Renal pelvis (tissue), 12 donors: ENCODE data around the gene HMCES. TPM values are rescaled to one million over a fixed set of nuclear protein-coding genes. Genes with fewer than 3 reads are reported as not detected.

Experiments
- DNase-seq: peaks from one replicate; pipeline ENCODE4 v3.0.0-alpha.2; 2013
- long read RNA-seq, 16 experiments: transcript quantifications; one replicate each; lab custom pipeline, GENCODE V29; 2026
- polyA plus RNA-seq, 3 donors: library from polyadenylated mRNA; unstranded; fragments of 120-200 nt; gene quantifications; one replicate each; pipeline ENCODE4 v1.2.1, GENCODE V29; 2013; ENCODE audit not compliant: insufficient read length in 3 of 3

Gene HMCES, protein sequence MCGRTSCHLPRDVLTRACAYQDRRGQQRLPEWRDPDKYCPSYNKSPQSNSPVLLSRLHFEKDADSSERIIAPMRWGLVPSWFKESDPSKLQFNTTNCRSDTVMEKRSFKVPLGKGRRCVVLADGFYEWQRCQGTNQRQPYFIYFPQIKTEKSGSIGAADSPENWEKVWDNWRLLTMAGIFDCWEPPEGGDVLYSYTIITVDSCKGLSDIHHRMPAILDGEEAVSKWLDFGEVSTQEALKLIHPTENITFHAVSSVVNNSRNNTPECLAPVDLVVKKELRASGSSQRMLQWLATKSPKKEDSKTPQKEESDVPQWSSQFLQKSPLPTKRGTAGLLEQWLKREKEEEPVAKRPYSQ
- polyA plus RNA-seq = 10 to 100 TPM; 49.4 to 57.1 (median 50.2) TPM
- long read RNA-seq, donor 1, transcript HMCES-201 (7 exons, 2,515 nt) = major isoform, 9 of 36 reads
- long read RNA-seq, donor 1, transcript HMCES-204 (7 exons, 1,952 nt) = minor isoform, 5 of 36 reads
- long read RNA-seq, donor 1, partial matches to known transcripts = 16 of 36 reads
- long read RNA-seq, donor 1, other reads (novel, unspliced or antisense) = 0 of 36 reads
- long read RNA-seq, donor 2, transcript HMCES-201 (7 exons, 2,515 nt) = major isoform, 9 of 27 reads
- long read RNA-seq, donor 2, partial matches to known transcripts = 12 of 27 reads
- long read RNA-seq, donor 2, other reads (novel, unspliced or antisense) = 0 of 27 reads
- long read RNA-seq, donor 3, transcript HMCES-201 (7 exons, 2,515 nt) = major isoform, 6 of 21 reads
- long read RNA-seq, donor 3, partial matches to known transcripts = 9 of 21 reads
- long read RNA-seq, donor 3, other reads (novel, unspliced or antisense) = 0 of 21 reads
- long read RNA-seq, donor 4, transcript HMCES-201 (7 exons, 2,515 nt) = major isoform, 10 of 37 reads
- long read RNA-seq, donor 4, partial matches to known transcripts = 22 of 37 reads
- long read RNA-seq, donor 4, other reads (novel, unspliced or antisense) = 0 of 37 reads
- long read RNA-seq, donor 5, partial matches to known transcripts = 0 of 6 reads
- long read RNA-seq, donor 5, other reads (novel, unspliced or antisense) = 0 of 6 reads
- long read RNA-seq, donor 6, transcript HMCES-204 (7 exons, 1,952 nt) = minor isoform, 5 of 39 reads
- long read RNA-seq, donor 6, transcript HMCES-201 (7 exons, 2,515 nt) = major isoform, 10 of 39 reads
- long read RNA-seq, donor 6, partial matches to known transcripts = 24 of 39 reads
- long read RNA-seq, donor 6, other reads (novel, unspliced or antisense) = 0 of 39 reads
- long read RNA-seq, donor 7, partial matches to known transcripts = 7 of 16 reads
- long read RNA-seq, donor 7, other reads (novel, unspliced or antisense) = 0 of 16 reads
- long read RNA-seq, donor 8, transcript HMCES-201 (7 exons, 2,515 nt) = major isoform, 6 of 18 reads
- long read RNA-seq, donor 8, partial matches to known transcripts = 12 of 18 reads
- long read RNA-seq, donor 8, other reads (novel, unspliced or antisense) = 0 of 18 reads
- long read RNA-seq, donor 9, transcript HMCES-201 (7 exons, 2,515 nt) = major isoform, 11 of 35 reads
- long read RNA-seq, donor 9, transcript HMCES-204 (7 exons, 1,952 nt) = minor isoform, 5 of 35 reads
- long read RNA-seq, donor 9, partial matches to known transcripts = 18 of 35 reads
- long read RNA-seq, donor 9, other reads (novel, unspliced or antisense) = 0 of 35 reads
- long read RNA-seq, donor 10, transcript HMCES-201 (7 exons, 2,515 nt) = major isoform, 6 of 672 reads
- long read RNA-seq, donor 10, partial matches to known transcripts = 662 of 672 reads
- long read RNA-seq, donor 10, other reads (novel, unspliced or antisense) = 0 of 672 reads
- long read RNA-seq, donor 11, partial matches to known transcripts = 5 of 9 reads
- long read RNA-seq, donor 11, other reads (novel, unspliced or antisense) = 0 of 9 reads
- long read RNA-seq, donor 12, transcript HMCES-201 (7 exons, 2,515 nt) = major isoform, 8 of 46 reads
- long read RNA-seq, donor 12, partial matches to known transcripts = 32 of 46 reads
- long read RNA-seq, donor 12, other reads (novel, unspliced or antisense) = 0 of 46 reads
- long read RNA-seq, donor 13, partial matches to known transcripts = 0 of 5 reads
- long read RNA-seq, donor 13, other reads (novel, unspliced or antisense) = 0 of 5 reads
- long read RNA-seq, donor 14 = 0 reads
- long read RNA-seq, donor 15, transcript HMCES-201 (7 exons, 2,515 nt) = major isoform, 16 of 51 reads
- long read RNA-seq, donor 15, partial matches to known transcripts = 29 of 51 reads
- long read RNA-seq, donor 15, other reads (novel, unspliced or antisense) = 0 of 51 reads
- long read RNA-seq, donor 16, partial matches to known transcripts = 596 of 606 reads
- long read RNA-seq, donor 16, other reads (novel, unspliced or antisense) = 0 of 606 reads

DNA sequence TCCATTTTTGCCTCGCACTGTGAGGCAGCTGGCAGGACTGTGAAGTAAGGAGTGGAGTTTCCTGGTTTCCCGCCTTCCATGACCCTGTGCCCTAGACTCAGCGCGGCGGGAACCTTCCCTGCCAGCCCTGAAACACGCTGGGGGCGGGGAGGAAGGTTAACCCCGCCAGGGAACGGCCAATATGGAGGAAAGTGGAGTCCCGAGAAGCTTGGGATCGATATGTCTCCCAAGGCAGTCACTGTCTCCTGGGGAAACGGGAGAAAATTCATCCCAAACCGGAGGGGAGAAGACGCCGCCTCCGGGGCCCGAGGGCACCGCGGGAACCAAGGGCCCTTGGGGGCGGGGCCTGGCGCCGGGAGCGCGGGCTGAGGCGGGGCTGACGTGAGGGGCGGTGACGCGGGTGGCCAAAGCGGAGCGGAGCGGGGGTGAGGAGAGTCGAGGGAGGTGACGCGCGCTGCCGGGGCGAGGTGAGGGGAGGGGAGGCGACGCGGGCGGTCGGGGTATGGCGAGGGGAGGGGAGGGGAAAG, at the start of gene HMCES:
TSS of gene HMCES (plus strand) at position 432 of the 527 bp plus-strand sequence. CDS start 863 bp downstream, outside the sequence.
- peak; percentile 90 for DNase-seq

DNA sequence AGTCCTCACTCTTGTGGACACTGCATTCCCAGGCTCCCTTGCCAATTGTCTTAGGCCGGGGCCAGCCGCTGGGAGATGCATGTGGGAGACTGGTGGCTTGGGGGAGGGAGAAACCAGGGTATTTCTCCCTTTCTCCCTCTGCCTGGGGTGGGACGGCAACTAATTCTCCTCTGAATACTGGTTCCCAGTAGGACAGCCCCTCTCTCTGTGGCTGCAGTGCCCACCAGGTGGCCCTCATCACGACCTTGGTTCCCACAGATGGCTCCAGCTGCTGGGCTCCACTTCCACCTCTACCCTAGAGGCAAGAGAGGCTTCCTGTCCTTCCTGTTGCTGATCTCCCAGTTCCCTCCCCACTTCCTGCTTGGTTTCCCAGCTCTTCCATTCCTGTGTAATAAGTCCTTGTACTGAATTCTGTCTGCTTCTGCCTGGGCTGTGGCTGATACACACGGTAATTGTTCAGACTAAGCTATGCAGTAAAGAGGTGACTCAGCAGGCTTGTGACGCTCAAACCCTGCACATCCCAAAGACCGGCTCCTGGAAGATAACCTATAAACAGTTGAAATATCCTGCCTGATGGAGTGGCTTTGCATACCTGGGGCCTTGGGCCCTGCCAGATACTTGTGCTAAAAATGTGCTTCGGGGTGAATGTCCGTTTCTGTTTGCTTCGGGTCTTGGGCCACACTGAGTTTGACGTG, 49.6 kb upstream of the HMCES start:
- DNase-seq = no peak

DNA sequence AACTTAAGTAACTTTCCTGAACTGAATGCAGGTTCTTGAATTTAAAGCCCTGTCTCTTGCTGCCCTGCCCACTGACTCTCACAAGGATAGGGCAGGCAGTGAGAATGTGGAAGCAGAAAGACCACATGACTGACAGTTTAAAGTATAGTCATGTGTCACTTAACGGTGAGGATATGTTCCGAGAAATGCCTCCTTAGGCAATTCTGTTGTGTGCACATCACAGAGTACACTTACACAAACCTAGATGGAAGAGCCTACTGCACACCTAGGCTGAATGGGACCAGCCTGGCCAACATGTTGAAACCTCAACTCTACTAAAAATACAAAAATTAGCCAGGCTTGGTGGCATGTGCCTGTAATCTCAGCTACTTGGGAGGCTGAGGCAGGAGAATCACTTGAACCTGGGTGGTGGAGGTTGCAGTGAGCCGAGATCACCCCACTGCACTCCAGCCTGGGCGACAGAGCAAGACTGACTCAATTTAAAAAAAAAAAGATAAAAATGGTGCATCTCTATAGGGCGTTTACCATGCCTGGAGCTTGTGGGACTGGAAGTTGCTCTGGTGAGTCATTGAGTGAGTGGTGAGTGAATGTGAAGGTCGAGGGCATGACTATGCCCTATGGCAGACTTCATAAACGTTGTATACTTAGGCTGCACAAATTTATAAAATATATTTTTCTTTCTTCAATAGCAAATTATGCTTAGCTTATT, 48.2 kb upstream of the HMCES start:
- no peak for DNase-seq

DNA sequence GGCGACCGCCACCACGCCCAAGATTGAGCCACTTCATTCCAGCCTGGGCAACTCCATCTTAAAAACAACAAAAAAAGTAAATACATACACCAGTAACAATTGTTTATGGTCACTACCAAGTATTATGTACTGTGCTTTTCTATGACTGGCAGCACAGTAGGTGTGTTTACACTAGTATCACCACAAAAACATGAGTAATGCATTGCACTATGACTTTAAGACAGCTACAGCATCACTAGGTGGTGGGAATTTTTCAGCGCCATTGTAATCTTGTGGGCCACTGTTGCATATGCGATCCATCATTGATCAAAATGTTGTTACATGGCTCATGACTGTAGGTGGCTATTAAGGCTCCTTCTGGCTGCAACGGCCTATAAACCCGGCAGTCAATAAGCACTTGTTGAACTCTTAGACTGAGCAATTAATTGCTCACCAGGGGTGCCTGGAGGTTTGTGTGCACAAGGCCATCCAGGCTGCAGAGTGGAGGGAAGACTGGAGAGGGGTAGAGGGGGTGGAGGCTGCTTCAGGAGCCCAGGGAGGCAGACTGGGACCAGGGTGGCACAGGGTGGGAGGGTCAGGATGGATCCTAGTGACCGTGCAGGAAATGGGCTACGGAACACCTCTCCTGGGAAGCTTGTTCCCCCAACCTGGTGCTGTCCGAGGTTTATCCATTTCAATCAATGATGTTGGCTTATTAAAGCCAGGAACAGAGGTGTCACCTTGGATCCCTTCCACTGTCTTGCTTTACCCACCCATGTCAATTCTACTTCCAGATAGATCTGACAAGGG, 47.1 kb upstream of the HMCES start:
- no peak for DNase-seq

DNA sequence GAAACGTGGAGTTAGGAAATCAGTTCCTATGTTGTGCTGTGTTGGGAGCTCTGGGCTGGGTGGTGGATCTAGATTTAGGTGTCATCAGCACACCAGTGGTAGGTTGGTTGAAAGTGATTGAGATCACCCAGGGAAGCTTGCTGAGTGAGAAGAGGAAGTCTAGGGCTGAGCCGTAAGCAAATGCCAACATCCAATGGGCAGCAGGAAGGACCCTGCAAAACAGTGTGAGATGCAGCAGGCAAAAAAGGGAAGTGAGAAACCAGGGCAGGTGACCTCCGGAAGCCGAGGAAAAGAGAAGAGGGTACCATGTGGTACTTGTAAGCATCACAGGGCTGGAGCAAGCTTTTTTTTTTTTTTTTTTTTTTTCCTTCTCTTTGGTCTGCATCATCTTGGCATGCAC, 45.1 kb upstream of the HMCES start:
- DNase-seq = no peak

DNA sequence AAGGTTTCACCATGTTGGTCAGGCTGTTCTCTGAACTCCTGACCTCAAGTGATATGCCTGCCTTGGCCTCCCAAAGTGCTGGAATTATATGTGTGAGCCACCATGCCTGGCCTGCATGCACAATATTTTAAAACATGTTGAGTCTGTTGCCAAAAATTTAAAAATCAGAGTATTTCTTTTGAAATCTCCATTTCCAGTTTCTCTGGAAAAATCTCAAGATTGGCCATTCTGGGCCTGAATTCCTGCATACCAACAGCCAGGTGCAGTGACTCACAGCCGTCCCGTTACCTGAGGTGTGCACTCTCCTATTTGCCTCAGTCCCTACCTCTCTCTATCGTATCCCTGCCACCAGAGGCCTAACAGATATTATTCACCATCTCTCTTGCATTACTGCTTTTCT, 44.2 kb upstream of the HMCES start:
- no peak for DNase-seq

DNA sequence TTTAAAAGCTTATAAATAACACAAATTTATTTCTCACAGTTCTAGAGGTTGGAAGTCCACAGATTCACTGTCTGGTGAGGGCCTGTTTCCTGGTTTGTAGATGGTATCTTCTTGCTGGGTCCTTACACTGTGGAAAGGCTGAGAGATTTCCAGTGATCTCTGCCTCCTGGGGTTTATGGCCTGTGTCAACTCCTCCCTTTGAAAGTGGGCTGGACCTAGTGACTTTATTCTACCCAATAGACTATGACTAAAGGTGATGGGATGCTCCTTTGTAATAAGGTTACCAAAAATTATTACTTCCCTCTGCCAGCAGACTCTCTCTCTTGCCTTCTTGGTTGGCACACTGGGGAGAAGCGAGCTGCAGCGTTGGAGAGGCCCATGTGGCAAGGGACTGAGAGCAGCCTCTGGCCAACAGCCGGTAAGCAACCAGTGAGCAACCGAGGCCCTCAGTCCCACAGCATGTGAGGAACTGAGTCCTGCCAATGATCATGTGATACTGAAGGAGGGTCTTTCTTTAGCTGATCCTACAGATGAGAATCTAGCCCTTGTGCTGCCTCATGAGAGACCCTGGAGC, 43.2 kb upstream of the HMCES start:
- DNase-seq = no peak

DNA sequence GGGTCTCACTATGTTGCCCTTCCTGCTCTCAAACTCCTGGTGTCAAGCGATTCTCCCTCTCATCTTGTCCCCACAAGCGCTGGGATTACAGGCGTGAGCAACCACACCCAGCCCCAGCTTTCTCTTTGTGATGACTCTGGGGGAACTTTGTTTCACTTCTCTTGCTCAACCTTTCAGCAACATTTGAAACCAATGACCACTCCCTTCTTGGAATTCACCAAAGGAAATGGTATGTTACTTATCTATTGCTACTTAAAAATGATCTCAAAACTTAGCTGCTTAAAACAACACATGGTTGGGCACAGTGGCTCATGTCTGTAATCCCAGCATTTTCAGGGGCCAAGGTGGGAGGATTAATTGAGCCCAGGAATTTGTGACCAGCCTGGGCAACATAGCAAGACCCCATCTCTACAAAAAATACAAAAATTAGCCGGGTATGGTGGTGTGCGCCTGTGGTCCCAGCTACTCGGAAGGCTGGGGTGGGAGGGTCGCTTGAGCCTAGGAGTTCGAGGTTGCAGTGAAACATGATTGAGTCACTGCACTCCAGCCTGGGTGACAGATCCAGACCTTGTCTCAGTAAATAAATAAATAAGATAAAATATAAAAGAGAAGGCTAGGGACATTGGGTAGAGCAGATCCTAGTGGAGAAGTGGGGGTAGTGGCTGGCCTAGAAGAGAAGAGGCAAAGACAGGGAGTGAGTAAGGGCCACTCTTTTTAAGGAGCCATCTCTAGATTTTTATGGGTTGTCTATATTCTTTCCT, 39.5 kb upstream of the HMCES start:
- DNase-seq = no peak

DNA sequence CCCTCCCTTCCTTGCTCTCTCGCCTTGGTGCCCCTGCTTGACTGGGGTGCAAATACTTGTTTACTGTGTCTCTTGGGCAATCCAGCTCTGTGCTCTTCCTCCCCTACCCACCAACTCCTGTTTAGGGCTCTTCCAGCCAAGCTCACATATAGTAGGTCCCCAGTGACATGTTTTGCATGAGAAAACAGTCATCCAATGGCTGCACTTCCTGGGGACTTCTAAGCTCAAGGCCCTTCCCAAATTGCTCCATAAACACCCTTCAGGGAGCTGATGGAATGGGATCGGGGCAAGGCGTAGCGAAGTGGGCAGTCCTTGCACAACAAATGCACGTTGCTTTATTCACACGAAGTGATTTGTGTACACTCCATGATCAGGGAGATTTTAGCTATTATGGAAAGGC, 38.7 kb upstream of the HMCES start:
- DNase-seq = no peak

DNA sequence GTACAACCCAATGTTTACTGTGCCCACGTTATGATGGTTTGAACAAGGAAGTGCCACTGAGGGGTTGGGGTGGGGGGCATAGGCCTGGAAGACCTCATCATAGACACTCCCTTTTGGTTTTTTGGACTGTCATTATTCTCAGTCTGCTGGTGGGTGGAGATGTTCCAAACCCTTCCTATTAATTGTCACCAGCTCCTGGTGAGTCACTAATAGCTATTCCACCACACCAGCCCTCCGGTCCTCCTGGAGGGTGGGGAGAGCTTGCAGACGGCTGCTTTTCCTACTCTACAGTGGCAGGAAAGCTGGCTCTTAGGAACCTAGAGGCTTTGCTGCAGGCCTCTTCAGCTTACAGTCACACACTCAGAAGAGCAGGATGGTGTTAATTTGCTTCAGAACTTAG, 38.2 kb upstream of the HMCES start:
- DNase-seq = no peak

DNA sequence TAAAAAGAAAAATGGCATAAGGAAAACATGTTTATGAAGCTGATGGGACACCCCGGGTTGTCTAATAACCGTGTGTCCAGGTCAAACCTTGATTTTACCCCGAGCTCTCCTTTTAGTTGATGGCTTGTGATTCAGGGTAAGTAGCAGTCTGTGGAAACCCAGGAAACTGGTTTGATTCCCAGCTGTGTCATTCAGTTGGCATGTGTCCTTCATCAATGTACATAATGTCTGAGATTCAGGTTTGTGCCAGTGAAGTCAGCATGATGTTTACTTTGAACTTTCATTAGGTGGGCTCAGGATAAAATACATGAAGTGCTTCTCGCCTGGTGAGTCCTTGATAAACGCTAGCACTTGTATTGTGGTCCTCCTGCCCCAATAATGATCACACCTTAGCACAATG, 33.5 kb upstream of the HMCES start:
- no peak for DNase-seq

DNA sequence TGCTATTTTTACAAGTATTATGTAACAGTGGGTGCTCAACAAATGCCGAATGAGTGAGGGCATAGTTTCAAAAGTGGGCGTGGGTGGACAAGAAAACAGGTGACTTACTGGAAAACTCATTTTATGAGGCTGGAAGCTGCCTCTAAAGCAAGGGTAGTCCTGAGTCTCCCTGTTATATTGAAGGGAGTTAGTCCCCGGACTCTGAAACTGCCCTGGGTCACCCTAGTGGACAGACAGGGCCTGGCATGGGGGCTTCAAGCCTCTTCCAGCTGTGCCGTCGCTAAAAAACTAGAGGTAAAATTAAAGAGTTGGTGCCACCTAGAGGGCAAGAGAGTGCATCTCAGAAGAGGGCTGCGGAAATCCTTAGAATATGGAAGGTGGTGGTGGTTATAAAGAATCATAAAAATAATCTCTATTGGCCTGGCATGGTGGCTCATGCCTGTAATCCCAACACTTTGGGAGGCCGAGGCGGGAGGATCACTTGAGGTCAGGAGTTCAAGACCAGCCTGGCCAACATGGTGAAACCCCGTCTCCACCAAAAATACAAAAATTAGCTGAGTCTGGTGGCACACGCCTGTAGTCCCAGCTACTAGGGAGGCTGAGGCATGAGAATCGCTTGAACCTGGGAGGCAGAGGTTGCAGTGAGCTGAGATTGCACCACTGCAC, 32.9 kb upstream of the HMCES start:
- peak; percentile 88 for DNase-seq

DNA sequence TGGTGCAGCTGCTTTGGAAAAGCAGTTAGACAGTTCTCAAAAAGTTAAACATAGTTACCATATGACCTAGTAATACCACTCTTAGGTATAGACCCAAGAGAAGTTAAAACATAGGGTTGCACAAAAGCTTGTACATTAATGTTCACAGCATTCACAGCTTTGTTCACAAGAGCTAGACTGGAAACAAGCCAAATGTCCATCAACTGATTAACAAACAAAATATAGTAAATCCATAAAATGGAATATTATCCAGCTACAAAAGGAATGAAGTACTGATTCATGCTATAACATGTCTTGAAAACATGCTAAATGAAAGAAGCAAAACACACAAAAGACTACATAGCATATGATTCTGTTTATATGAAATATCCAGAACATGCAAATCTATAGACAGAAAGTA, 32.0 kb upstream of the HMCES start:
- DNase-seq = no peak

DNA sequence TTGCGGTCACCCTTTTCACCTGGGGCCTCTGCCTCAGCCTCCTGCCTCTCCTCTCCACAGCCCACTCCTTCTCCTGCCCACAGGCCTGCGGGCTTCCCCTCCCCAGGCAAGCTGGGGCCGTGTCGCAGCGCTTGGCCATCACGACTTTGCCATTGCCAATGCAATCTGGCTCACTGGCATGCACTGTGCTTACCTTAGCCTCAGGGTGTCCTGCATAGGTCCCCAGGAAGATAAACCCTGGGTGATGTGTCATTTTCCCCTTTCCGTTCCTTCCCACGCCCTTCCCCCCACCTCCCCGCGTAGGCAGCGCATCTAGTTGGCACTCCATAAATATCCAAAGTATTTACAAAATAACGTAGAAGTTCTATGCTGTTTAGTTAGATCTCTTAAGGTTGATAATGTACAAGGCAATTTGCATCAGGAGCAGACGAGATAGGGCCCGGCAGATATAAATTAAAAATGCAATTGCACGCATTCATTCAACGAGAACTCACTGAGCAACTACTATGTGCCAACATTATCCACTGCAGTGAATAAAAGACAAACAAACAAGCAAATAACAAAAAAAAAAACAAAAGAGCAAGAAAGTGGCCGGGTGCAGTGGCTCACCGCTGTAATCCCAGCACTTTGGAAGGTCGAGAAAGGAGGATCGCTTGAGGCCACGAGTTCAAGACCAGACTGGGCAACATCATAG, 30.2 kb upstream of the HMCES start:
- no peak for DNase-seq
